GM12878 (cell line): ENCODE measurements around the gene RAD51B. TPM values are rescaled to one million over a fixed set of nuclear protein-coding genes. Genes with fewer than 3 reads are reported as not detected.

Experiments
- ATAC-seq: fragments of 200-7000 bp; cut with Tn5 transposase; 3 replicates; pipeline ENCODE4 v1.9.1; 2020; ENCODE audit warnings: mild to moderate bottlenecking, moderate library complexity
- BruUV-seq: library from RNA; stranded (reverse); fragments of 400-500 nt; replicated peaks from 2 replicates; lab custom pipeline; 2021; lab: Mats Ljungman, UMichigan
- CTCF ChIA-PET: fragments of 300-600 bp; sonication (Branson Sonifier 250); formaldehyde crosslinking; extraction: SDS; loops from one replicate; lab custom pipeline; 2021; ENCODE audit warnings: inconsistent platforms; lab: Yijun Ruan, JAX
- POLR2A ChIA-PET: fragments of 350-600 bp; formaldehyde crosslinking; extraction: SDS; loops from one replicate; lab custom pipeline; 2021; ENCODE audit warnings: inconsistent platforms; lab: Charles Lee
- RAD21 ChIA-PET: fragments of 300-600 bp; sonication (Branson Sonifier 250); formaldehyde crosslinking; loops from one replicate; lab custom pipeline; 2023; ENCODE audit warnings: antibody characterized with exemption; ENCODE audit not compliant: unreplicated experiment; lab: Charles Lee
- SMC1A ChIA-PET: fragments of 300-600 bp; sonication (Branson Sonifier 250); formaldehyde crosslinking; loops from one replicate; lab custom pipeline; 2023; ENCODE audit not compliant: unreplicated experiment, uncharacterized antibody; lab: Charles Lee
- DNase-seq: peaks from one replicate; pipeline ENCODE4 v3.0.0-alpha.2; 2011; ENCODE audit warnings: low read depth, low spot score
- FAIRE-seq: peaks from 3 replicates; lab custom pipeline; 2011; peaks lifted over from hg19 to GRCh38; lab: Jason Lieb, UNC
- H2AFZ ChIP-seq: 2 replicates; pipeline ENCODE4 v1.6.0; 2011; ENCODE audit warnings: low read depth, low read length, control low read depth; ENCODE audit not compliant: control insufficient read depth
- H3K27ac ChIP-seq: 2 replicates; pipeline ENCODE4 v1.5.1; 2011; ENCODE audit warnings: control low read depth; ENCODE audit not compliant: control insufficient read depth, insufficient read depth
- H3K27me3 ChIP-seq, 2 experiments: replicated peaks in 1 of 2; 2 replicates each; pipeline versions ENCODE4 v1.6.0 to v1.6.1; 2011; ENCODE audit warnings: low read length in 1 of 2; ENCODE audit not compliant: control insufficient read depth in 2 of 2, insufficient read depth in 2 of 2
- H3K36me3 ChIP-seq, 2 experiments: 2 replicates each; pipeline ENCODE4 v1.5.1; 2011; ENCODE audit warnings: low read length in 1 of 2; ENCODE audit not compliant: control insufficient read depth in 2 of 2, insufficient read depth in 2 of 2
- H3K4me1 ChIP-seq: 2 replicates; pipeline ENCODE4 v1.6.1; 2011; ENCODE audit warnings: mild to moderate bottlenecking, low read length, moderate library complexity, mixed read lengths; ENCODE audit not compliant: control insufficient read depth, insufficient read depth
- H3K4me2 ChIP-seq: 2 replicates; pipeline ENCODE4 v1.6.0; 2011; ENCODE audit warnings: control low read depth; ENCODE audit not compliant: control insufficient read depth, insufficient read depth
- H3K4me3 ChIP-seq: fragments of 200-600 bp; sonication (generic); 2 replicates; pipeline ENCODE4 v1.5.1; 2016
- H3K79me2 ChIP-seq: 2 replicates; pipeline ENCODE4 v1.6.0; 2011; ENCODE audit warnings: low read length; ENCODE audit not compliant: control insufficient read depth, insufficient read depth
- H3K9ac ChIP-seq: 2 replicates; pipeline ENCODE4 v1.8.0; 2011; ENCODE audit warnings: low read length, control low read depth, mixed read lengths; ENCODE audit not compliant: control insufficient read depth, insufficient read depth
- H3K9me3 ChIP-seq: replicated peaks from 3 replicates; pipeline ENCODE4 v1.5.1; 2011; ENCODE audit warnings: mild to moderate bottlenecking, low read length; ENCODE audit not compliant: control insufficient read depth, insufficient read depth
- H4K20me1 ChIP-seq: 2 replicates; pipeline ENCODE4 v1.6.0; 2011; ENCODE audit not compliant: control insufficient read depth, insufficient read depth
- JUNB ChIP-seq: IDR thresholded peaks from 2 replicates; pipeline ENCODE4 v1.6.1; 2016; ENCODE audit warnings: antibody characterized with exemption, mild to moderate bottlenecking
- MXI1 ChIP-seq: fragments of 150-350 bp; IDR thresholded peaks from 2 replicates; pipeline ENCODE4 v1.6.1; 2011; ENCODE audit warnings: low read depth, mild to moderate bottlenecking, inconsistent platforms, low read length, improper control_type of control experiment
- NFIC ChIP-seq: IDR thresholded peaks from 2 replicates; pipeline ENCODE4 v1.6.1; 2012; ENCODE audit warnings: low read depth, mild to moderate bottlenecking, inconsistent platforms, low read length, moderate library complexity
- NFYB ChIP-seq: IDR thresholded peaks from 2 replicates; pipeline ENCODE4 v1.6.1; 2011; ENCODE audit warnings: low read depth, mild to moderate bottlenecking, low read length, improper control_type of control experiment, moderate library complexity; ENCODE audit not compliant: insufficient read depth
- PML ChIP-seq: IDR thresholded peaks from 2 replicates; pipeline ENCODE4 v1.6.1; 2012; ENCODE audit warnings: low read length, inconsistent platforms
- POLR2A ChIP-seq: IDR thresholded peaks from 2 replicates; pipeline ENCODE4 v1.6.1; 2011; ENCODE audit warnings: low read depth, mild to moderate bottlenecking, low read length
- SMAD5 ChIP-seq: IDR thresholded peaks from 2 replicates; pipeline ENCODE4 v1.6.1; 2016; ENCODE audit warnings: antibody characterized with exemption, low read depth
- SUPT20H ChIP-seq: IDR thresholded peaks from 2 replicates; pipeline ENCODE4 v1.6.1; 2011; ENCODE audit warnings: low read depth, mild to moderate bottlenecking, low read length, moderate library complexity, borderline replicate concordance; ENCODE audit not compliant: control insufficient read depth
- SUZ12 ChIP-seq: fragments of 200-600 bp; sonication (generic); IDR thresholded peaks from one replicate; pipeline ENCODE4 v1.6.1; 2018; ENCODE audit warnings: antibody characterized with exemption, mild to moderate bottlenecking; ENCODE audit not compliant: unreplicated experiment
- YY1 ChIP-seq: IDR thresholded peaks from 2 replicates; pipeline ENCODE4 v1.6.1; 2011; ENCODE audit warnings: low read depth, mild to moderate bottlenecking, low read length
- ZSCAN29 ChIP-seq: fragments of 450-650 bp; IDR thresholded peaks from 2 replicates; pipeline ENCODE4 v1.6.1; 2017; ENCODE audit warnings: mild to moderate bottlenecking, moderate library complexity
- WGBS: methylation state at CpG from one replicate; pipeline ENCODE4 v1.1.6; 2016; ENCODE audit warnings: low lambda C conversion rate; ENCODE audit not compliant: insufficient replicate concordance, insufficient coverage; ENCODE audit errors: missing lambda C conversion rate; 5-methylcytosine and 5-hydroxymethylcytosine counted together
- in situ Hi-C: fragments of 300-500 bp; cut with MboI; formaldehyde crosslinking; loops from 9 replicates; pipeline ENCODE4 v1.14.3; 2018; ENCODE audit warnings: mixed read lengths
- intact Hi-C: fragments of 100-400 bp; cut with micrococcal nuclease; formaldehyde crosslinking; loops from one replicate; pipeline ENCODE4 v1.14.2; 2022; ENCODE audit not compliant: unreplicated experiment
- polyA plus RNA-seq, 11 experiments: library from polyadenylated mRNA; depleted of rRNA in 4 of 11; unstranded in 6 of 11; stranded (reverse) in 5 of 11; fragments of >200 nt; fragmentation: Nextera tagmentation in 4 of 11; fragmentation: Illumina TruSeq in 1 of 11; extraction: Ambion mirVana in 4 of 11; extraction: Trizol in 1 of 11; gene quantifications; 1 replicate in 1 of 11; 2 replicates in 10 of 11; pipeline versions ENCODE4 v1.2.1 to v1.2.3, GENCODE V29; 2011 to 2016; ENCODE audit warnings: inconsistent platforms in 2 of 11, missing spikeins in 2 of 11, low read depth in 1 of 11
- total RNA-seq, 4 experiments: library from RNA; depleted of rRNA in 3 of 4; stranded (reverse); fragments of >200 nt in 3 of 4; fragmentation: Illumina TruSeq in 1 of 4; extraction: Trizol in 1 of 4; gene quantifications; 2 replicates each; pipeline versions ENCODE4 v1.2.1 to v1.2.3, GENCODE V29; 2013 to 2021
- TF ChIP-seq, protein P1 (sequence below), 3 experiments: IDR thresholded peaks in 2 of 3; conservative IDR thresholded peaks in 1 of 3; 2 replicates each; pipeline ENCODE4 v1.5.1; 2011; ENCODE audit warnings: low read depth in 3 of 3, low read length in 3 of 3, mild to moderate bottlenecking in 3 of 3, control low read depth in 2 of 3, moderate library complexity in 2 of 3, inconsistent platforms in 1 of 3, mixed read lengths in 1 of 3; ENCODE audit not compliant: control insufficient read depth in 2 of 3, insufficient read depth in 1 of 3; ENCODE audit errors: extremely low read depth in 1 of 3

Gene RAD51B
- total and polyA plus RNA-seq, 10 of the 15 experiments (the other 5 are each of a cell fraction or from before 2014, with no cell fraction given), result 9.8 to 26.8 (median 21.3) TPM

DNA sequence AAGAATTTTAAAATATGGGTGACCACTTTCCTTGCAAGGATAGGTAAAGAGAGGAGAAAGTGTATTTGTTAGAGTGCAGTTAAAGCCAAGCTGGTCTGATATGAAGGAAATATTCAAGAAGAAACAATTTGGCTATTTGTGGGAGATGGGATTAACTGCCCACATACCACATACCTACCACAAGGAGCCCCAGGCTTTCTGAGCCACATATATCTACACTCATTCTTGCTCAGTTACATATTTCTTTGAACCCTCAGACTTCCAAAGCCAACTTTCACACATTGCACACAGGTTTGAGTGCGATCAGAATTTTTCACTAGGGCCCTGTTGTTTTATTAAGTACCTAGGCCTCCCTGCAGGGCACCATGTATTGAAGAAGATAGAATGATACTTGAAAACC, 643.1 kb downstream of the RAD51B start:
- Histone ChIP-seq H3K4me2 (no peak overlapping the region), H3K4me3 (no peak overlapping the region), H3K27me3 (no peaks in the 10 kb centered on the region), H3K9me3 (no peaks in the 10 kb centered on the region), H4K20me1 (no peaks in the 10 kb centered on the region), H3K27ac (no peak overlapping the region), H3K36me3 (no peaks in the 10 kb centered on the region; a peak in 1 of 4 replicates), H3K4me1 (no peaks in the 10 kb centered on the region), H3K9ac (no peak overlapping the region), H2AFZ (no peak overlapping the region), H3K79me2 (no peaks in the 10 kb centered on the region)
- TF ChIP-seq PML (no peak), POLR2A (no peak), SUZ12 (no peak), SUPT20H (no peak), NFYB (no peak), MXI1 (no peak), SMAD5 (no peak)
- SMC1A ChIA-PET, result interaction anchor here (0.6 to 1.2 kb wide), 2 partner anchors 10 to 19 kb away, joined by 3 read pairs; no protein-coding TSS in a partner anchor
- BruUV-seq, result no TSS peak
- ATAC-seq, result no peak
- POLR2A ChIA-PET, result interaction anchor here (0.6 kb wide), 1 partner anchor 264 kb away, joined by 4 read pairs; no protein-coding TSS in a partner anchor
- 100% methylated on average over 1 of the region's 1 CpG for WGBS
- in situ Hi-C loops (no loop called here), intact Hi-C loops (no loop called here)
- DNase-seq, result no peak
- FAIRE-seq, result no peak
- CTCF ChIA-PET, result no interaction called here
- RAD21 ChIA-PET, result no interaction called here

DNA sequence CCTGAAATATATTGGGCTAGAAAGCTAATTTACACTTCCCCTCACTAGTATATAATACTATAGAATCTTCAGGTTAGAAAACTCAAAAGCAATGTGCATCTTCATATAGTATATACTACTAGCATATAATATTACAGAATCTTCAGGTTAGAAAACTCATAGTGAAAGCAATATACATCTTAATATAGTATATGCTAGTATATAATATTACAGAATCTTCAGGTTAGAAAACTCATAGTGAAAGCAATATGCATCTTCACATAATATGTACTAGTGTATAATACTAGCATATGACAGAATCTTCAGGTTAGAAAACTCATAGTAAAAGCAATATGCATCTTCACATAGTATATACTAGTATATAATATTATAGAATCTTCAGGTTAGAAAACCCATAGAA, 643.7 kb downstream of the RAD51B start:
- Histone ChIP-seq H3K36me3 (no peaks in the 10 kb centered on the region; a peak in 1 of 4 replicates), H3K9me3 (no peaks in the 10 kb centered on the region), H3K9ac (no peak overlapping the region), H3K27ac (no peak overlapping the region), H2AFZ (no peak overlapping the region), H3K4me1 (no peaks in the 10 kb centered on the region), H3K27me3 (no peaks in the 10 kb centered on the region), H3K4me2 (no peak overlapping the region), H4K20me1 (no peaks in the 10 kb centered on the region), H3K79me2 (no peaks in the 10 kb centered on the region), H3K4me3 (no peak overlapping the region)
- DNase-seq (no peak), FAIRE-seq (no peak), ATAC-seq (no peak)
- intact Hi-C loops, result no loop called here
- BruUV-seq, result no TSS peak
- in situ Hi-C loops, result no loop called here
- TF ChIP-seq, protein P1, sequence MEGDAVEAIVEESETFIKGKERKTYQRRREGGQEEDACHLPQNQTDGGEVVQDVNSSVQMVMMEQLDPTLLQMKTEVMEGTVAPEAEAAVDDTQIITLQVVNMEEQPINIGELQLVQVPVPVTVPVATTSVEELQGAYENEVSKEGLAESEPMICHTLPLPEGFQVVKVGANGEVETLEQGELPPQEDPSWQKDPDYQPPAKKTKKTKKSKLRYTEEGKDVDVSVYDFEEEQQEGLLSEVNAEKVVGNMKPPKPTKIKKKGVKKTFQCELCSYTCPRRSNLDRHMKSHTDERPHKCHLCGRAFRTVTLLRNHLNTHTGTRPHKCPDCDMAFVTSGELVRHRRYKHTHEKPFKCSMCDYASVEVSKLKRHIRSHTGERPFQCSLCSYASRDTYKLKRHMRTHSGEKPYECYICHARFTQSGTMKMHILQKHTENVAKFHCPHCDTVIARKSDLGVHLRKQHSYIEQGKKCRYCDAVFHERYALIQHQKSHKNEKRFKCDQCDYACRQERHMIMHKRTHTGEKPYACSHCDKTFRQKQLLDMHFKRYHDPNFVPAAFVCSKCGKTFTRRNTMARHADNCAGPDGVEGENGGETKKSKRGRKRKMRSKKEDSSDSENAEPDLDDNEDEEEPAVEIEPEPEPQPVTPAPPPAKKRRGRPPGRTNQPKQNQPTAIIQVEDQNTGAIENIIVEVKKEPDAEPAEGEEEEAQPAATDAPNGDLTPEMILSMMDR (IDR thresholded peaks at IDR 0.05 in 2 of 3, conservative IDR thresholded peaks at IDR 0.05 in 1 of 3; ENCODE audit: control insufficient read depth in 2 of 3, extremely low read depth in 1 of 3, insufficient read depth in 1 of 3, low read depth in 3 of 3, low read length in 3 of 3), result no peak
- TF ChIP-seq NFIC (peak; percentile 68; the same call in 1 of the 2 replicates), ZSCAN29 (no peak), YY1 (no peak), JUNB (peak; percentile 69)
- CTCF ChIA-PET, result no interaction called here
- RAD21 ChIA-PET, result no interaction called here
- SMC1A ChIA-PET, result no interaction called here
- POLR2A ChIA-PET, result no interaction called here
